ENCODE measurements around the gene ARFIP1.
"Not testable (repeated sequence)": the region's sequence is repeated elsewhere in the genome, so short reads cannot be mapped to it uniquely, and the experiment has no call there.

Gene ARFIP1

DNA sequence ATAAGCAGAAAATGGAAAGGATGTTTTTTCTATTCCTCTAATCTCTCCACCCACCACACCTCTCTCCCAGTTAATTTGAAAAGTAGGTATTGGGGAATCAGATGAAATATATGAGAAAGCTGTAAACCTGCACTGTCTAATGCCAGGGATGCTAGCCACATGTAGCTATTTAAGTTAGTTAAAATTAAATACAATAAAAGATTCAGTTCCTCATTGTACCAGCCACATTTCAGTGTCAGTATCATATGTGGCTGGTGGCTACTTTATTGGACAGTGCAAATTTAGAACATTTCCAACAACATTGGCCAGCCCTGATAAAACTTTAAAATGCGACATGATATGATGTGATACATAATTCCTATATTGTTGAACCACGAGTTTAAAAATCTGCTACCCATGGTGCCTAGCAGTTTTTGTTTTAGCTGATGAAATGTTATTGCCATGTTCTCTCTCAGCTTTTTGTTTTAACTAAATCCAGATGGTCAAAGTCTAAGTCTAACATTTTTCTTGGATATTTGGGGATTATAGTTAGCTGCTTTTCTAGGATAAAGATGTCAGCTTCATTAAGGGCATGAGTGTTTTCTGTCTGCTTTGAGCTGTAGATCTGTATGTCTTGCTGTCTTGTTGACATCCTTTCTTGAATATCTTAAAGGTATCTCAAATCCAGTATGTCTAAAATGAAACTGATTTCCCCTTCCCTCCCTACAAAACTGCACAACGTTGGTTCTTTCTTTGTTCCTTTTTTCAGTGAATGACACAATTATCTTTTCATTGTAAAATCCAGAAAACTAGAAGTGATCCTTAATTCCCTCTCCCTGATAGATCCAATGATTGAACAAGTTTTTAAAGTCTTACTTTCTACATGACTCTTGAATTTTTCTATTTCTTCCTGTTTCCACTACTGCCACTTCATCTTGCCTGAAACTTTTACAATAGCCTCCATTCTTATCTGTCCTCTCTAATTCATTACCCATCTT lies 6.2 kb downstream of the ARFIP1 start:
- DNase-seq, result no peak

DNA sequence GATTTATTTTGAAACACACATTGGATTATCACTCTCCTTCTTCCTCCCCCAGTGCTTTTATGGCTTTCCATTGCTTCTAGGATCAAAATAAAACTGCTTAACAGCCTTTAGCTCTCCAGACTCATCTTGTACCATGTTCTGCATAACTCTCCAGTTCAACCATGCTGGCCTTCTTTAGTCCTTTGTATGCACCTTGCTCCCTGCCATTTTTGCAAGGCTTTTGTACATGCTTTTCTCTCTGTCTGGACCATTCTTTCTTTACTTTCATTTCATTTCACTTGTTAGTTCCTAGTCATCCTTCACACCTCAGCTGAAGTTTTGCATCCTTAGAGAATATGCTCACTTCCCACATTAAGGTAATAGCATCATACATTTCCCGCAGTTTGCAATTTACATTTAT lies 6.9 kb downstream of the ARFIP1 start:
- no peak for DNase-seq

DNA sequence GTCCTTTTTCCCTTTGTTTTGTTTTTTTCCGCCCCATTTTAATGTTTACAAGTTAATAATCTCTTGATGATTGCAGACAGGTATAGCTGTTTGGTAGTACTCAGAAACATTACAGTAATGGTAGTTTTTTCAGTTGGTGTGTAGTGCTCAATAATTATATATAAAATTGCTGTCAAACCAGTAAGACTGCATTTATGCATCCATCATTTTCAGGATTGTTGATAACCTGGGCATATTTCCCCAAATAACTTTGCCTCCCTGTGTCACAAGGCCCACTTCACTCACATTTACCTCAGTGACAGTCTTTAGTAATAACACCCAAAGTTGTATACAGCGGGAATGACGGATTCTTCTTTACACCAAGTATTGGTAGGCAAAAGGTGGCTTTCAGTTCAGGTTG lies 16.1 kb downstream of the ARFIP1 start:
- no peak for DNase-seq

DNA sequence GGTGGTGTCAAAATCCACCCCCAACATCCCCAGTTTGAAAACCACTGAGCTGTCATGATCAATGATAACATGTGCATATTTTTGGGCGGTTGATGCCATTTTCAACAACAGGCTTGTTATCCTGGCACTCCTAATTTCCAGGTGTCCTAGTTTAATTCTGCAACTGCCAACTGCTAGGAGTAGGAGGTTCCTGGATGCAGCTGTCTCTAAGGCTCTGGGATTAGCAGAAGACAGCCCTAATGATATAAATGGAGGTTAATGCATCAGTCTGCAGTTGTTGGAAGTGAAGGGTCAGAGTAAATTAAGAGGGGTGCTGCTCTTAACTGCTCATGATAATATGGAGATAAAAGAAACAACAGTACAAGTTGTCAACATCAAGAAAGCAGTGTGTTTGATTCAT lies 23.8 kb downstream of the ARFIP1 start:
- no peak for DNase-seq

DNA sequence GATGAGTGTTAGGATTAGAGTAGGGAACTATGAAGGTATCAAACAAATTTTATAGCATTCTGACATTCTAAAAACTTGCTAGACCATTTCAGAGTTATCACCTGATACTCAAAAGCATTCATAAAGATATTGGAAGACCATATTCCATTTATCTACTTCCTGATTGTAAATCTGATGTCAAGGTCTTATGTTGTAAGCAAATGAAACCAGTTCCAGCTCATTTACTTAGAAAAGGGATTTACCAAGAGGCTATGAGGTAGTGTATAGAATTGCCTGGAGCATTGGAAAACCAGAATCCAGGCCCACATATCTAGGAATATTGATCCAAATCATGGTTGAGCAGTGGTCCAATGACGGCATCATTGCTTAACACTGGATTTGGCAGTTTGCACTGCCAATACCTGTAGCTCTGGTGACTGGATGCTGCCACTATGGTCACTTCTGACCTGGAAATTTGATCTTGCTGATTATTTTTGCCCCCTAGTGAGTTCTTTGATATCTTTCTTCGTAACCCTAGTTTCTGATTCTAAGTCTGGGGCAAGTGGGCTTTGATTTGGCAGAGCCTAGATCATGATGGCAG lies 25.4 kb downstream of the ARFIP1 start:
- peak; percentile 37 for DNase-seq

DNA sequence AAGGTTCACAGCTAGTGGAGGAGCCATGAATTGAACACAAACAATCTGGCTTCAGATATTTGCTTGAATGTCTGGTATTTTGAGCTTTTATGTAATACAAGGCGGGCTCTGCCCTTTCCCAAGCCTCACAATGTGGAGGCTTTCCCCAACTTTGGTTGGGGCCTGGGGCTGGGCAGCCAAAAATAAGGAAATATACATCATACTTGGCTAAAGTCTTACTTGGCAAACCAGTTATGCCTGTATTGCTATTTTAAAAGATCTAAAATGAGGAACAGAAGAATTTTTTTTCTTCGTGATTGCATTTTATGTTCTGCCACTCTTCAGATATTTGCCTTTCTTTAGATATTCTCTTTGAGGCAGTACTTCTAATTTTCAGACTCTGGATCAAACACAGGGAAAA lies 26.1 kb downstream of the ARFIP1 start:
- DNase-seq, result no peak

DNA sequence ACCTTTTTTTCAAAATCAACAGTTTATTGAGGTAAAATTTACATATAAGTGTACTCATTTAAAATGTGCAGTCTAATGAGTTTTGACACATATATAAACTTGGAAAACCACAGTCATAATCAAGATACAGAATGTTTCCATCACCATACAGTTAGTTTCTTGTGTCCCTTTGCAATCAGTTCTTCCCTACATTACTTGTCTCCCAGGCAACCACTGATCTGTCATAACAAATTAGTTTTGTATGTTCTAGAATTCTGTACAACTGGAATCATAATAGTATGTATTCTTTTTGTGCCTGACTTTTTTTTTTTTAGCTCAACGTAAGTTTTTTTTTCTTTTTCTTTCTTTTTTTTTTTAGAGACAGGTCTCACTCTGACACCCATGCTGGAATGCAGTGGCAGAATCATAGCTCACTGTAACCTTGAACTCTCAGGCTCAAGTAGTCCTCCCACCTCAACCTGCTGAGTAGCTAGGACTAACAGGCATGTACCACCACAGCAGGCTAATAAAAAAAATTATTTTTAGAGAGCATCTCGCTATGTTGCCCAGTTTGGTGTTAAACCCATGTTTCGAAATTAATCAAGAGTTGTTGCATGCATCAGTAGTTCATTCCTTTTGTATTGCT lies 26.9 kb downstream of the ARFIP1 start:
- no peak for DNase-seq

DNA sequence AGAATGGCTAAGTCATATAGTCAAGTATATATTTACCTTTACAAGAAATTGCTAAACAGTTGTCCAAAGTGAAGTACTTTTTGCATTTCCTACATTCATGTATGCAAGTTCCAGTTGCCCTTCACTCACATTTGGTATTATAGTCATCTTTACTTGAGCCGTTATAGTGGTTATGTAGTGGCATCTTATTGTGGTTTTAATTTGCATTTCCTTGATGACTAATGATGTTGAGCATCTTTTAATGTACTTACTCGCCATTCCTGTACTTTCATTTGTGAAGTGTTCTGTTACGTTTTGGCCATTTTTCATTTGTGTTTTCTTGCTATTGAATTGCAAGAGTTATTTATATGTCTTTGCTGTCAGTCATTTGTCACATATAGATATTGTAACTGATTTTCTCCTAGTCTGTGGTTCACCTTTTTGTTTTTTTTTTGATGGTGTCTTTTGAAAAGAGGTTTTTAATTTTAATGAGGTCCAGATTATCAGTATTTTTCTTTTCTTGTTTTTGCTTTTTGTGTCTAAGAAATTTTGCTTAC lies 27.6 kb downstream of the ARFIP1 start:
- DNase-seq, result no peak

DNA sequence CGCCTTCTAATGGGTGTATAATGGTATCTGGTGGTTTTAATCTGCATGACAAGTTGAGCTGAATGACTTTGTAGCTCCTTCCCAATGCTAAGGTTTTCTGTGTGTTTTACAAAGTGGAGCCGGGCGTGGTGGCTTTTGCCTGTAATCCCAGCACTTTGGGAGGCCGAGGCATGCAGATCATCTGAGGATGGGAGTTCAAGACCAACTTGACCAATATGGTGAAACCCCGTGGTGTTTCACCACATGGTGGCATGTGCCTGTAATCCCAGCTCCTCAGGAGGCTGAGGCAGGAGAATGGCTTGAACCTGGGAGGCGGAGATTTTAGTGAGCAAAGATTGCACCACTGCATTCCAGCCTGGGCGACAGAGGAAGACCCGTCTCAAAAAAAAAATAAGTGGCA lies 28.9 kb downstream of the ARFIP1 start:
- DNase-seq, result no peak

DNA sequence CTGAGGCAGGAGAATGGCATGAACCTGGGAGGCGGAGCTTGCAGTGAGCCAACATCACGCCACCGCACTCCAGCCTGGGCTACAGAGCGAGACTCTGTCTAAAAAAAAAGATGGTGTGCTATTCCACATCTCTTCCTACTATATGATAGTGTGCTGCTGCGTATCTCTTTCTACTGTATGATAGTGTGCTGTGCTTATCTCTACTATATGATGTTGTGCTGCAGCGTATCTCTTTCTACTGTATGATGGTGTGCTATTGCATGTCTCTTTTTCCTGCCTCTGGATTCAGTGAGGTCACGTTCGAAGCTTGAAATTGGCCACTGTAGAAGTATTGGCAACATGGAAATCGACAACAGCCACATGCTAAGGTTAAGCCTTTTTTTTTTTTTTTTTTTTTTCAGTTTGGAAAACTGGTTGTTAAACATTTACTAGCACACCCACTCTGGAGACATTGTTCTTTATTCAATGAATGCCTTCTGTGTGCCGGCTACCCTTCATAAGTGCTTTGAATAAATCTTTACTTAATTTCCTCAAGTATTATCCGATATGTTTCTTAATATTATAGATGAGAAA lies 31.0 kb downstream of the ARFIP1 start:
- DNase-seq, result no peak

DNA sequence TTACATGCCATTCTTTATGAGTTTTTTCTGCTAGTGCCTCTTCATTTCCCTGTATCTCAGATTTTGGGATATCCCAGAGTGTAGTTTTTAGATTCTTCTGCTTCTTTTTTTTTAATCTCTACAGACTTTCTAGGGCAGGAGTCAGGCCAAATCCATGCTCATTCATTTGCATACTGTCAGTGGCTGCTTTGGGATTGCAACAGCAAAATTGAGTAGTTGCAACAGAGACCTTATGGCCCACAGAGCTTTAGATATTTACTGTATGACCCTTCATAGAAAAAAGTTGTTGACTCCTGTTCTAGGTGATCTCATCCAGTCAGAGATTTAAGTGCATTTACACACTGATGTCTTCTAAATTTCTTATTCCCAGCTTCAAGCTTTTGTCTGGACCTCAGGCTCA lies 35.3 kb downstream of the ARFIP1 start:
- DNase-seq, result no peak

DNA sequence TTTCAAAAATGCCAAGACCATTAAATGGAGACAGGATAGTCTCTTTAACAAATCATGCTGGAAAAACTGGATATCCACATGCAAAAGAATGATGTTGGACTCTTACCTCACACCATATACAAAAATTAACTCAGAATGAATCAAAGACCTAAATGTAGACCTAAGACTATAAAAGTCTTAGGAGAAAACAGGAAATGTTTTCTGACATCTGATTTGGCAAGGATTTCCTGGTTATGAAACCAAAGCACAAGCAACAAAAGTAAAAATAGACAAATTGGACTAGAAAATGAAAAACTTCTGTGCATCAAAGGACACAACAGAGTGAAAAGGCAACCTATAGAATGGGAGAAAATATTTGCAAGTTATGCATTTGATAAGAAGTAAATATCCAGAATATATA lies 37.6 kb downstream of the ARFIP1 start:
- no peak for DNase-seq

DNA sequence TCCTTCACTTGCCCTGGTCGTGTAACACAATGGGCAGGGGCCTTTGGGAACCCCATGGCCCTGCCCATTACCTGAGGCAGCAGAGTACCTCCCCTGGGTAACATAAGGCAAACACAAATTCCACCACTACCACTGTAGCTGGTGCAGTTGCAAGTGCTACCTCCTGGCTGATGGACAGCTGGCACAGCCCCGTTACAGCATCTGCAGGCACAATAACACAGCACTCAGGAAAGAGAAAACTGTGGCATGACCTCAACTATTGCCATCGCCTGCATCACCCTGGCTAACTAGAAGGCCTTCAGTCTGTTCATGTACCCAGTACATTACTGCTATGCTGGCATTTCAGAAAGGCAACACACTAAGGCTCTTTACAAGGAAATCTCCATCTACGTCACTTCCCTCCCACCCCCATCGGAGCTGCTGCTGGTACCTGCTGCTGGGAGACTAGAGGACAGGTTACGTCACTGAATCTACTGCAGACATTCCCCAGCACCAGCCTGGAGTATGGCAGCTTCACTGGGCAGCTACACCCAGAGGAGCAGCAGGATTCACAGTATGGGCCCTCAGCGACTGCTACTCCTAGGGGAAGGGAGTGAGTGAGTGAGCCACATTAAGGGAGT lies 39.4 kb downstream of the ARFIP1 start:
- DNase-seq, result no peak

DNA sequence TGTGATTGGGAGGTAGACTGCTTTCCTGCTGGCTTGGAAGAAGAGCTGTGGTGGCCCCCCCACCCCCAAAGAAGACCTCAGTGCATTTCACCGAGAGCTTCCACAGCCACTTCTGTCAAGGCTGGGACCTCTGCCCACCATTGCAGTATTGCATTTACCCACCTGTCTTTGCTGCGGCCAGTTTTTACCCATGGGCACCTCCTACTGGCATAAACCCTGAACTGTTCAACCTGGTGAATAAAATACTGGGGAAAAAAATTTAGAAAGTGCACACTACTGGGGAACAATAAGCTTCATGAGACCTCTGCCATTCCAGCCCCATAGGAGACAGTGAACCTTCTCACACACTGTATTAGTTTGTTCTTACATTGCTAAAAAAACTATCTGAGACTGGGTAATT lies 40.3 kb downstream of the ARFIP1 start:
- DNase-seq, result no peak

DNA sequence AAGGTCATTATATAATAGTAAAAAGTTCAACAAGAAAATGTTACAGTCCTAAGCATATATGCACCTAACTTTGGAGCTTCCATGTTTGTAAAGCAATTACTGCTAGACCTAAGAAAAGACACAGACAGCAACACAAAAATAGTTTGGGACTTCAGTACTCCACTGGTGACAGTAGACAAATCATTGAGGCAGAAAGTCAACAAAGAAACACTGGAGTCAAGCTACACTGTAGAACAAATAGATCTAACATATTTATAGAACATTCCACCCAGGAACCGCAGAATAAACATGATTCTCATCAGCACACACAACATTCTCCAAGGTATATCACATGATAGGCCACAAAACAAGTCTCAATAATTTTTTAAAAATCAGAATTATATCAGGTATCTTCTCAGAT lies 42.6 kb downstream of the ARFIP1 start:
- DNase-seq, result no peak

DNA sequence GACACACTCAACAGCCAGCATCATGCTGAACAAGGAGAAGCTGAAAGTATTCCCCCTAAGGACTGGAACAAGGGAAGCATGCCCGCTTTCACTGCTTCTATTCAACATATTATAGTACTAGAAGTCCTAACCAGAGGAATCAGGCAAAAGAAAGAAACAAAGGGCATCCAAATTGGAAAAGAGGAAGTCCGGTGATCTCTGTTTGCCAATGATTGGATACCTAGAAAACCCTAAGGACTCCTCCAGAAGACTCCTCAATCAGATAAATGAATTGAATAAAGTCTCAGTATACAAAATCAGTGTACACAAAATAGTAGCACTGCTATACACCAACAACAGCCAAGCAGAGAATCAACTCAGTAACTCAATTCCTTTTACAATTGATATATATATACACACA lies 44.8 kb downstream of the ARFIP1 start:
- no peak for DNase-seq

DNA sequence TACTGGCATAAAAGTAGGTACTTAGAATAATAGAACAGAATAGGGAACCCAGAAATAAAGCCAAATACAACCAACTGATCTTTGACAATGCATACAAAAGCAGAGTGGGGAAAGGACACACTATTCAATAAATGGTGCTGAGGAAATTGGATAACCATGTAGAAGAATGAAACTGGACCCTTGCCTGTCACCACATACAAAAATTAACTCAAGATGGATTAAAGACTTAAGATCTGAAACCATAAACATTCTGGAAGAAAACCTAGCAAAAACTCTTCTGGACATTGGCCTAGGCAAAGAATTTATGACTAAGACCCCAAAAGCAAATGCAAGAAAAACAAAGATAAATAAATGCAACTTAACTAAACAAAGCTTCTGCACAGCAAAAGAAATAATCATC lies 45.6 kb downstream of the ARFIP1 start:
- DNase-seq, result no peak

DNA sequence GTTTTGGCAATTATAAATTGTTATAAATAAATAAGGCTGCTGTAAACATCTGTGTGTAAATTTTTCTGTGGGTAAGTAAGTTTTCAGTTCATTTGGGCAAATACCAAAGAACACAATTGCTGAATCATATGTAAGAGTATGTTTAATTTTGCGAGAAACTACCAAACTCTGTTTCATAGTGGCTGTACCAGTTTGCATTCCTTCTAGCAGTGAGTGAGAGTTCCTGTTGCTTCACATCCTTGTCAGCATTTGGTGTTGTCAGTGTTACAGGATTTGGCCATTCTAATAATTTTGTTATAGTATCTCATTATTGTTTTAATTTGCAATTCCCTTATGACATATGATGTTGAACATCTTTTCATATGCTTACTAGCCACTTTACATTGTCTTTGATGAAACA lies 48.4 kb downstream of the ARFIP1 start:
- DNase-seq, result no peak

DNA sequence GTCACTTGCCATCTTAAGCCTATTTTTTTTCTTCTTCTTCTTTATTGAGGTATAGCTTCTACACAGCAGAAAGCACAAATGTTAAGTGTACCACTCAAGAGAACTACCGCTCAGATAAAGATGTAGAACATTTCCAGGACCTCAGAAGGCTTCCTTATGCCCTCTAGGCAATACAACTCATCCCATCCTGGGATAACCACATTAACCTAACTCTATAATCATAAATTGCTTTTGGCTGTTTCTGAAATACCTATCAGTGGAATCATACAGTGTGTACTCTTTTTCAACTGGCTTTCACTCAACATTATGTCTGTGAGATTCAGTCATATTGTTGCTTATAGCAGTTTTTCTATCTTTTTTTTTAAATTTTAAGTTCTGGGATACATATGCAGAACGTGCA lies 51.7 kb downstream of the ARFIP1 start:
- DNase-seq, result no peak

DNA sequence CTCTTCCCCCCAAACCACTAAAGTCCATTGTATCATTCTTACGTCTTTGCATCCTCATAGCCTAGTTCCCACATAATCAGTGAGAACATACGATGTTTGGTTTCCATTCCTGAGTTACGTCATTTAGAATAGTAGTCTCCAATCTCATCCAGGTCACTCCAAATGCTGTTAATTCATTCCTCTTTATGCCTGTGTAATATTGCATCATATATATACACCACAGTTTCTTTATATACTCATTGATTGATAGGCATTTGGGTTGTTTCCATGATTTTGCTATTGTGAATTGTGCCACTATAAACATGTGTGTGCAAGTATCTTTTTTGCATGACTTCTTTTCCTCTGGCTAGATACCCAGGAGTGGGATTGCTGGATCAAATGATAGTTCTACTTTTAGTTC lies 57.2 kb downstream of the ARFIP1 start:
- DNase-seq, result no peak

DNA sequence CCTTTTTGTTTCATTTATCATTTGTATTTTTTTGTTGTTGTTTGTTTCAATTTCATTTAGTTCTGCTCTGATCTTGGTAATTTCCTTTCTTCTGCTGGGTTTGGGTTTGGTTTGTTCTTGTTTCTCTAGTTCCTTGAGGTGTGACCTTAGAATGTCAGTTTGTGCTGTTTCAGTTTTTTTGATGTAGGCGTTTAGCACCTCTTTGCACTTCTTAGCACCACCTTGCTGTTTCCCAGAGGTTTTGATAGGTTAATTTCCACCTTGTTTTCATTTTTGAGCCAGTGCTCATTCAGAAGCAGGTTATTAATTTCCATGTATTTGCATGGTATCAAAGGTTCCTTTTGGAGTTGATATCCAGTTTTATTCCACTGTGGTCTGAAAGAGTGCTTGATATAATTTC lies 60.0 kb downstream of the ARFIP1 start:
- not testable (repeated sequence) for DNase-seq

DNA sequence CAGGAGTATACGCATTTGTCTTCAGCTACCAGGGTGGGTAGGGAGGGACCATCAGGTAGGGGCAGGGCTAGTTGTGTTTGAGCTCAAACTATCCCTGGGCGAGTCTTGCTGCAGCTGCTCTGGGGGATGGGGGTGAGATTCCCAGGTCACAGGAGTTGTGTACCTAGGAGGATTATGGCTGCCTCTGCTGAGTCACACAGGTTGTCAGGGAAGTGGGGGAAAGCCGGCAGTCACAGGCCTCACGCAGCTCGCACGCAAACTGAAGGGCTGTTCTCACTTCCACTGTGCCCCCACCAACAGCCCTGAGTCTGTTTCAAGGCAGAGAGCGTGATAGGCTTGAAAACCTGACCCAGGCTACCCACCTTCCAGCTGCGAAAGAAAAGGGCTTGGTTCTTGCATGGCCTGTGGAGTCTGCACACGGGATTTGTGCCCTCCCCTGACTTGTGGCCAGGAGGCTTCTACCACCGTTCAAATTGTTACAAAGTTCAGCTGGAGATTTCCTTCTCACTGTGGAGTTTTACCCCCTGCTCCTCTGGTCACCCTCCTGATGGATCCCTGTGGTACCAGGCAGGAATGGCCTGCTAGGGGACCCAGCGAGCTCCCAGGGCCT lies 63.8 kb downstream of the ARFIP1 start:
- peak; percentile 9 for DNase-seq

DNA sequence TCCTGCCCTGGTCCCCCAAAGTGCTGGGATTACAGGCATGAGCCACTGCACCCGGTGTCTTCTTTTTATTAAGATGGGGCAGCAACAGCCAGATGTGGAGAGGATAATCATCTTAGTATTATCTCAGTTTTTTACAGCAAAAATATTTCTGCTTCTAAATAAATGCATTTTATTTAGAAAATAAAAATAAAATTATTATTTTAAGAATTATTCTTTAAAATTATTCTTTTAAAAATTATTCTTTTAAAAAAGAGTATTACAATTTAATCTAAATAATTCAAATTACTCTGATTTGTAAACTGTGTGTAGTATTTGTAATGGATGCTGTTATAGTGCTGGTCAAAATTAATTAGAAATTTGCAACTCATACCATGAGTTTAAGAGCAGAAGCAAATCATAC lies 67.6 kb downstream of the ARFIP1 start:
- DNase-seq, result no peak
